K562 (cell line): ENCODE results near the gene LTBP1. TPM values are rescaled to one million over a fixed set of nuclear protein-coding genes. Genes with fewer than 3 reads are reported as not detected.
A peak's percentile ranks its signal among the peaks of the same experiment; 100 is the strongest.

Experiments
- GATA2 ChIP-seq: sonication (generic); formaldehyde crosslinking; IDR thresholded peaks from 2 replicates; pipeline ENCODE4 v1.4.0; 2020; ENCODE audit warnings: mild to moderate bottlenecking, missing genetic modification reagents
- HCFC1 ChIP-seq: IDR thresholded peaks from 2 replicates; pipeline ENCODE4 v1.6.1; 2012; ENCODE audit warnings: low read depth, low read length, improper control_type of control experiment
- KLF13 ChIP-seq: fragments of 450-650 bp; IDR thresholded peaks from 2 replicates; pipeline ENCODE4 v1.6.1; 2016; ENCODE audit warnings: missing genetic modification characterization, low read depth, mild to moderate bottlenecking, missing compliant biosample characterization, moderate library complexity, borderline replicate concordance
- KLF6 ChIP-seq: fragments of 250-450 bp; sonication (Bioruptor Pico); IDR thresholded peaks from 2 replicates; pipeline ENCODE4 v1.4.0; 2020; ENCODE audit warnings: mild to moderate bottlenecking, moderate library complexity, borderline replicate concordance
- MCM3 ChIP-seq: fragments of 450-650 bp; IDR thresholded peaks from 2 replicates; pipeline ENCODE4 v1.6.1; 2016
- MTA3 ChIP-seq: fragments of 450-650 bp; formaldehyde crosslinking; IDR thresholded peaks from 2 replicates; pipeline ENCODE4 v1.6.1; 2017; ENCODE audit warnings: mild to moderate bottlenecking, borderline replicate concordance
- NKRF ChIP-seq: fragments of 450-650 bp; IDR thresholded peaks from 2 replicates; pipeline ENCODE4 v1.6.1; 2016; ENCODE audit warnings: borderline replicate concordance
- POLR2AphosphoS5 ChIP-seq: IDR thresholded peaks from 2 replicates; pipeline ENCODE4 v1.6.1; 2011; ENCODE audit warnings: mild to moderate bottlenecking, low read depth, low read length, moderate library complexity; ENCODE audit not compliant: control insufficient read depth, insufficient read depth
- SMAD3 ChIP-seq: fragments of 450-650 bp; formaldehyde crosslinking; conservative IDR thresholded peaks from 2 replicates; pipeline ENCODE4 v1.4.0; 2020; ENCODE audit warnings: mild to moderate bottlenecking
- SRSF7 ChIP-seq: fragments of 200-400 bp; formaldehyde crosslinking; optimal IDR thresholded peaks from 2 replicates; pipeline ENCODE3; 2017; ENCODE audit warnings: mild to moderate bottlenecking, low read depth, low read length
- SRSF9 ChIP-seq: fragments of 200-400 bp; formaldehyde crosslinking; IDR thresholded peaks from 2 replicates; pipeline ENCODE4 v1.6.1; 2017; ENCODE audit warnings: low read depth, low read length, borderline replicate concordance
- TAL1 ChIP-seq: fragments of 450-650 bp; IDR thresholded peaks from 2 replicates; pipeline ENCODE4 v1.6.1; 2016; ENCODE audit warnings: mild to moderate bottlenecking
- TEAD2 ChIP-seq: fragments of 450-650 bp; IDR thresholded peaks from 2 replicates; pipeline ENCODE4 v1.6.1; 2016; ENCODE audit warnings: missing genetic modification characterization, control low read depth, missing compliant biosample characterization
- TOE1 ChIP-seq, 2 experiments: fragments of 450-650 bp in 1 of 2; sonication (generic) in 1 of 2; formaldehyde crosslinking in 1 of 2; IDR thresholded peaks; 2 replicates each; pipeline versions ENCODE4 v1.7.1 to v1.8.0; 2016 to 2022; ENCODE audit warnings: borderline replicate concordance in 2 of 2, mild to moderate bottlenecking in 2 of 2, antibody characterized with exemption in 1 of 2, inconsistent platforms in 1 of 2, low read depth in 1 of 2, missing genetic modification reagents in 1 of 2, moderate library complexity in 1 of 2
- XRCC5 ChIP-seq: fragments of 200-400 bp; formaldehyde crosslinking; IDR thresholded peaks from 2 replicates; pipeline ENCODE4 v1.6.1; 2017; ENCODE audit warnings: low read depth, mild to moderate bottlenecking, low read length
- ZBTB49 ChIP-seq: sonication (generic); formaldehyde crosslinking; IDR thresholded peaks from 2 replicates; pipeline ENCODE4 v1.8.0; 2022; ENCODE audit warnings: missing genetic modification reagents, mild to moderate bottlenecking, borderline replicate concordance
- polyA plus RNA-seq, 8 experiments: library from polyadenylated mRNA; depleted of rRNA in 4 of 8; stranded (reverse) in 5 of 8; unstranded in 3 of 8; fragments of >200 nt; fragmentation: Nextera tagmentation in 2 of 8; fragmentation: Illumina TruSeq in 1 of 8; extraction: Ambion mirVana in 2 of 8; extraction: Trizol in 1 of 8; gene quantifications; 2 replicates each; pipeline versions ENCODE4 v1.2.1 to v1.2.3, GENCODE V29; 2011 to 2014; ENCODE audit warnings: inconsistent platforms in 1 of 8, missing spikeins in 1 of 8
- total RNA-seq, 7 experiments: library from RNA; depleted of rRNA in 6 of 7; stranded (reverse); fragments of >200 nt in 6 of 7; fragmentation: Illumina TruSeq in 2 of 7; extraction: Trizol in 2 of 7; gene quantifications; 2 replicates each; pipeline versions ENCODE4 v1.2.1 to v1.2.3, GENCODE V29; 2011 to 2021; ENCODE audit warnings: low replicate concordance in 1 of 7
- TF ChIP-seq, protein P1 (sequence below), 2 experiments: IDR thresholded peaks; 2 replicates each; pipeline ENCODE4 v1.6.1; 2012; ENCODE audit warnings: improper control_type of control experiment in 2 of 2, low read depth in 2 of 2, low read length in 2 of 2, borderline replicate concordance in 1 of 2
- TF ChIP-seq, protein P2 (sequence below): IDR thresholded peaks from 2 replicates; pipeline ENCODE4 v1.6.1; 2016; ENCODE audit warnings: missing genetic modification characterization, missing compliant biosample characterization

The LTBP1 gene
- total and polyA plus RNA-seq, 9 of the 15 experiments (the other 6 are each of a cell fraction or from before 2014, with no cell fraction given) = 3.6 to 16.4 (median 8.5) TPM

DNA sequence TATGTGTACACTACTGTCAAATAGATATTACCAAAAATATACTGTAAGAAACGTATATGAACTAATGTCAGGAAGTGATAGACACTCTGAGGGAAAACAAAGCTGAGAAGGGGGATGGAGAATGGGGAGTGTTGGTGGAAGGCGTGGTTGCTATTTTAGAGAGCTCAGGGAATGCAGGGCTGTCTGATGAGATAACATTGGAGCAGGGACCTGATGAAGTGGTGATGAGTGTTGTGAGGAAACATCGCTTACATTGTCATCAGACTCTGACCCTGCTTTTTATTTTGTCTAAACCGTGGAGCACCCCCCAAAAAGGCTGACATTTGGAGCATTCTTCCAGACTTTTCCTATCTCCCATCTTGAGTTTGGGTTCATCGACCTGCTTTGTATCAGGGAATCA is 194.7 kb downstream of the LTBP1 start (continued):
- TF ChIP-seq, protein P1, sequence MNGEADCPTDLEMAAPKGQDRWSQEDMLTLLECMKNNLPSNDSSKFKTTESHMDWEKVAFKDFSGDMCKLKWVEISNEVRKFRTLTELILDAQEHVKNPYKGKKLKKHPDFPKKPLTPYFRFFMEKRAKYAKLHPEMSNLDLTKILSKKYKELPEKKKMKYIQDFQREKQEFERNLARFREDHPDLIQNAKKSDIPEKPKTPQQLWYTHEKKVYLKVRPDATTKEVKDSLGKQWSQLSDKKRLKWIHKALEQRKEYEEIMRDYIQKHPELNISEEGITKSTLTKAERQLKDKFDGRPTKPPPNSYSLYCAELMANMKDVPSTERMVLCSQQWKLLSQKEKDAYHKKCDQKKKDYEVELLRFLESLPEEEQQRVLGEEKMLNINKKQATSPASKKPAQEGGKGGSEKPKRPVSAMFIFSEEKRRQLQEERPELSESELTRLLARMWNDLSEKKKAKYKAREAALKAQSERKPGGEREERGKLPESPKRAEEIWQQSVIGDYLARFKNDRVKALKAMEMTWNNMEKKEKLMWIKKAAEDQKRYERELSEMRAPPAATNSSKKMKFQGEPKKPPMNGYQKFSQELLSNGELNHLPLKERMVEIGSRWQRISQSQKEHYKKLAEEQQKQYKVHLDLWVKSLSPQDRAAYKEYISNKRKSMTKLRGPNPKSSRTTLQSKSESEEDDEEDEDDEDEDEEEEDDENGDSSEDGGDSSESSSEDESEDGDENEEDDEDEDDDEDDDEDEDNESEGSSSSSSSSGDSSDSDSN (IDR thresholded peaks at IDR 0.05; ENCODE audit: borderline replicate concordance in 1 of 2, low read depth in 2 of 2, low read length in 2 of 2) = no peak
- TF ChIP-seq TOE1 (IDR thresholded peaks at IDR 0.05; ENCODE audit: borderline replicate concordance) = no peak
- no peak for TF ChIP-seq TOE1 (CRISPR knock-in tag; IDR thresholded peaks at IDR 0.05; ENCODE audit: borderline replicate concordance, low read depth)
- TF ChIP-seq KLF13 = no peak
- no peak for TF ChIP-seq MCM3
- TF ChIP-seq NKRF = no peak
- no peak for TF ChIP-seq TEAD2 (tag)
- TF ChIP-seq, protein P2, sequence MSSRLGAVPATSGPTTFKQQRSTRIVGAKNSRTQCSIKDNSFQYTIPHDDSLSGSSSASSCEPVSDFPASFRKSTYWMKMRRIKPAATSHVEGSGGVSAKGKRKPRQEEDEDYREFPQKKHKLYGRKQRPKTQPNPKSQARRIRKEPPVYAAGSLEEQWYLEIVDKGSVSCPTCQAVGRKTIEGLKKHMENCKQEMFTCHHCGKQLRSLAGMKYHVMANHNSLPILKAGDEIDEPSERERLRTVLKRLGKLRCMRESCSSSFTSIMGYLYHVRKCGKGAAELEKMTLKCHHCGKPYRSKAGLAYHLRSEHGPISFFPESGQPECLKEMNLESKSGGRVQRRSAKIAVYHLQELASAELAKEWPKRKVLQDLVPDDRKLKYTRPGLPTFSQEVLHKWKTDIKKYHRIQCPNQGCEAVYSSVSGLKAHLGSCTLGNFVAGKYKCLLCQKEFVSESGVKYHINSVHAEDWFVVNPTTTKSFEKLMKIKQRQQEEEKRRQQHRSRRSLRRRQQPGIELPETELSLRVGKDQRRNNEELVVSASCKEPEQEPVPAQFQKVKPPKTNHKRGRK (tag) = no peak
- peak; percentile 37; the same call in 1 of the 2 replicates for TF ChIP-seq TAL1
- no peak for TF ChIP-seq SRSF7
- TF ChIP-seq MTA3 = no peak
- no peak for TF ChIP-seq HCFC1
- TF ChIP-seq ZBTB49 (CRISPR knock-in tag) = no peak
- TF ChIP-seq SRSF9 = no peak
- TF ChIP-seq POLR2AphosphoS5 = peak; percentile 39; the same call in 1 of the 2 replicates
- TF ChIP-seq KLF6 = no peak
- peak; percentile 50; the same call in 1 of the 2 replicates for TF ChIP-seq GATA2
- TF ChIP-seq XRCC5 = no peak
- TF ChIP-seq SMAD3 (CRISPR knock-in tag) = no peak
